Measurements from ENCODE around the gene AQR.

- no peak for TF ChIP-seq POLR2A (IDR thresholded peaks at IDR 0.05; ENCODE audit: borderline replicate concordance, extremely low read depth, insufficient read depth, insufficient read length)
- TF ChIP-seq RAD21 (IDR thresholded peaks at IDR 0.05; ENCODE audit: low read depth), result no peak
- no peak for TF ChIP-seq CBX3 (IDR thresholded peaks at IDR 0.05; ENCODE audit: low read depth)
- no peak for TF ChIP-seq ZNF274 (IDR thresholded peaks at IDR 0.05; ENCODE audit: low read depth, low read length)
- no peak for TF ChIP-seq MAX (IDR thresholded peaks at IDR 0.05)
- no peak for TF ChIP-seq CTCF (IDR thresholded peaks at IDR 0.05 in 2 of 3, conservative IDR thresholded peaks at IDR 0.05 in 1 of 3; ENCODE audit: borderline replicate concordance in 1 of 3, insufficient read depth in 1 of 3, low read depth in 2 of 3, low read length in 2 of 3)
- TF ChIP-seq ZBTB33 (IDR thresholded peaks at IDR 0.05; ENCODE audit: extremely low read depth, insufficient replicate concordance, low read length), result no peak
Observed at GRCh38 chr15:34933432-34933975, 36.0 kb downstream of the AQR start.
